H1 (cell line): ENCODE data around the gene UMPS. TPM values are rescaled to one million over a fixed set of nuclear protein-coding genes. Genes with fewer than 3 reads are reported as not detected.

Experiments
- CTCF ChIA-PET: fragments of 300-600 bp; sonication (Branson Sonifier 250); formaldehyde crosslinking; loops from one replicate; lab custom pipeline; 2021; ENCODE audit not compliant: partially characterized antibody; lab: Charles Lee
- POLR2A ChIA-PET: fragments of 300-600 bp; sonication (Branson Sonifier 250); formaldehyde crosslinking; loops from one replicate; lab custom pipeline; 2021; ENCODE audit warnings: inconsistent platforms; ENCODE audit not compliant: partially characterized antibody; lab: Charles Lee
- DNase-seq, 2 experiments: peaks; one replicate each; pipeline versions ENCODE4 v3.0.0 to v3.0.0-alpha.2; 2010 to 2022; ENCODE audit warnings: low spot score in 2 of 2, low read depth in 1 of 2, mixed read lengths in 1 of 2
- FAIRE-seq: peaks from 2 replicates; lab custom pipeline; 2011; peaks lifted over from hg19 to GRCh38; lab: Jason Lieb, UNC
- H2AFZ ChIP-seq: 2 replicates; pipeline ENCODE4 v1.8.1; 2012; ENCODE audit warnings: low read length, inconsistent platforms
- H2AK5ac ChIP-seq: 2 replicates; pipeline ENCODE4 v1.6.1; 2013; ENCODE audit warnings: low read depth, low read length
- H2BK120ac ChIP-seq: replicated peaks from 2 replicates; pipeline ENCODE3; 2013; ENCODE audit warnings: low read depth, low read length, inconsistent platforms
- H2BK12ac ChIP-seq: 2 replicates; pipeline ENCODE4 v1.6.1; 2013; ENCODE audit warnings: low read depth, low read length
- H2BK15ac ChIP-seq: 2 replicates; pipeline ENCODE4 v1.6.1; 2013; ENCODE audit warnings: low read length
- H2BK20ac ChIP-seq: 2 replicates; pipeline ENCODE4 v1.6.1; 2013; ENCODE audit warnings: low read length
- H2BK5ac ChIP-seq: 2 replicates; pipeline ENCODE4 v1.6.1; 2013; ENCODE audit warnings: low read depth, low read length
- H3K14ac ChIP-seq: 2 replicates; pipeline ENCODE4 v1.6.1; 2013; ENCODE audit warnings: inconsistent platforms; ENCODE audit not compliant: insufficient read length
- H3K18ac ChIP-seq: 2 replicates; pipeline ENCODE4 v1.6.1; 2013; ENCODE audit warnings: low read length; ENCODE audit errors: extremely low read depth
- H3K23ac ChIP-seq: 2 replicates; pipeline ENCODE4 v1.6.1; 2013; ENCODE audit warnings: inconsistent platforms; ENCODE audit not compliant: insufficient read length
- H3K23me2 ChIP-seq: 2 replicates; pipeline ENCODE4 v1.6.1; 2013; ENCODE audit warnings: low read depth, low read length
- H3K27ac ChIP-seq: 2 replicates; pipeline ENCODE4 v1.6.1; 2011; ENCODE audit warnings: low read depth, low read length, inconsistent platforms
- H3K27me3 ChIP-seq, 4 experiments: replicated peaks in 1 of 4; 1 replicate in 1 of 4; 2 replicates in 3 of 4; pipeline versions ENCODE4 v1.6.1 to v1.8.1; 2011 to 2013; ENCODE audit warnings: low read length in 3 of 4, mild to moderate bottlenecking in 3 of 4, inconsistent platforms in 2 of 4, mixed read lengths in 2 of 4, moderate library complexity in 1 of 4; ENCODE audit not compliant: control insufficient read depth in 3 of 4, insufficient read depth in 3 of 4; ENCODE audit errors: extremely low read depth in 1 of 4
- H3K36me3 ChIP-seq, 4 experiments: 2 replicates each; pipeline versions ENCODE4 v1.6.1 to v1.8.1; 2011 to 2013; ENCODE audit warnings: mild to moderate bottlenecking in 4 of 4, low read length in 3 of 4, moderate library complexity in 2 of 4, control low read depth in 1 of 4, inconsistent platforms in 1 of 4; ENCODE audit not compliant: insufficient read depth in 4 of 4, control insufficient read depth in 2 of 4
- H3K4ac ChIP-seq: replicated peaks from 2 replicates; pipeline ENCODE3; 2013; ENCODE audit warnings: low read length, low read depth, mixed read lengths, inconsistent platforms; ENCODE audit not compliant: insufficient read length
- H3K4me1 ChIP-seq, 4 experiments: replicated peaks in 1 of 4; 1 replicate in 1 of 4; 2 replicates in 3 of 4; pipeline versions ENCODE4 v1.6.1 to v1.8.1; 2011 to 2013; ENCODE audit warnings: low read length in 3 of 4, inconsistent platforms in 2 of 4, mixed read lengths in 1 of 4; ENCODE audit not compliant: insufficient read depth in 4 of 4, control insufficient read depth in 3 of 4
- H3K4me2 ChIP-seq, 2 experiments: 2 replicates each; pipeline versions ENCODE4 v1.6.1 to v1.8.1; 2011 to 2013; ENCODE audit warnings: low read depth in 2 of 2, low read length in 2 of 2, control low read depth in 1 of 2, inconsistent platforms in 1 of 2, mild to moderate bottlenecking in 1 of 2; ENCODE audit not compliant: insufficient read depth in 1 of 2
- H3K4me3 ChIP-seq, 4 experiments: fragments of 200-600, 300-600 bp in 1 of 4; sonication (generic), shearing (Covaris generic), sonication (Bioruptor Twin) in 1 of 4; 2 replicates each; pipeline versions ENCODE4 v1.5.1 to v1.8.1; 2011 to 2016; ENCODE audit warnings: low read length in 4 of 4, low read depth in 3 of 4, control low read depth in 2 of 4, inconsistent platforms in 2 of 4, mild to moderate bottlenecking in 2 of 4, mixed read lengths in 1 of 4, moderate library complexity in 1 of 4; ENCODE audit not compliant: insufficient read depth in 2 of 4; ENCODE audit errors: extremely low read depth in 1 of 4
- H3K56ac ChIP-seq: replicated peaks from 2 replicates; pipeline ENCODE3; 2013; ENCODE audit warnings: low read depth, mild to moderate bottlenecking, mixed read lengths, low read length, inconsistent platforms; ENCODE audit not compliant: insufficient read length
- H3K79me1 ChIP-seq: 2 replicates; pipeline ENCODE4 v1.6.1; 2013; ENCODE audit warnings: low read depth, low read length, control low read depth
- H3K79me2 ChIP-seq, 2 experiments: 2 replicates each; pipeline versions ENCODE4 v1.6.1 to v1.8.1; 2012 to 2013; ENCODE audit warnings: low read length in 2 of 2, mild to moderate bottlenecking in 2 of 2, inconsistent platforms in 1 of 2; ENCODE audit not compliant: insufficient read depth in 2 of 2, control insufficient read depth in 1 of 2
- H3K9ac ChIP-seq, 4 experiments: replicated peaks in 1 of 4; 1 replicate in 1 of 4; 2 replicates in 3 of 4; pipeline versions ENCODE4 v1.6.1 to v1.8.1; 2011 to 2013; ENCODE audit warnings: low read depth in 3 of 4, low read length in 3 of 4, control low read depth in 2 of 4, mild to moderate bottlenecking in 2 of 4, moderate library complexity in 2 of 4, inconsistent platforms in 1 of 4; ENCODE audit errors: extremely low read depth in 1 of 4
- H3K9me3 ChIP-seq, 2 experiments: 2 replicates each; pipeline versions ENCODE4 v1.6.1 to v1.8.1; 2012 to 2013; ENCODE audit warnings: mild to moderate bottlenecking in 2 of 2, moderate library complexity in 2 of 2, control low read depth in 1 of 2, inconsistent platforms in 1 of 2, low read depth in 1 of 2, low read length in 1 of 2, mixed read lengths in 1 of 2; ENCODE audit not compliant: insufficient read depth in 2 of 2
- H4K20me1 ChIP-seq, 2 experiments: replicated peaks in 1 of 2; 2 replicates each; pipeline versions ENCODE3 to v1.8.1; 2011 to 2013; ENCODE audit warnings: inconsistent platforms in 2 of 2, low read length in 2 of 2, mild to moderate bottlenecking in 1 of 2; ENCODE audit not compliant: insufficient read depth in 2 of 2, control insufficient read depth in 1 of 2
- H4K5ac ChIP-seq: 2 replicates; pipeline ENCODE4 v1.6.1; 2013; ENCODE audit warnings: low read length, low read depth, mixed read lengths, inconsistent platforms; ENCODE audit not compliant: insufficient read length
- H4K8ac ChIP-seq: 2 replicates; pipeline ENCODE4 v1.8.0; 2013; ENCODE audit warnings: mild to moderate bottlenecking, moderate library complexity, low read length, inconsistent platforms; ENCODE audit not compliant: insufficient read depth; ENCODE audit errors: extremely low read depth
- H4K91ac ChIP-seq: replicated peaks from 2 replicates; pipeline ENCODE3; 2013; ENCODE audit warnings: low read length, mixed read lengths, inconsistent platforms; ENCODE audit not compliant: insufficient read length
- BACH1 ChIP-seq: IDR thresholded peaks from 2 replicates; pipeline ENCODE4 v1.6.1; 2012; ENCODE audit warnings: low read length, improper control_type of control experiment
- BCL11A ChIP-seq, 2 experiments: IDR thresholded peaks; one replicate each; pipeline ENCODE4 v1.6.1; 2011; ENCODE audit warnings: low read depth in 2 of 2, low read length in 2 of 2, mild to moderate bottlenecking in 2 of 2
- CBX5 ChIP-seq: fragments of 300-800, 300-1000 bp; sonication (generic); IDR thresholded peaks from 2 replicates; pipeline ENCODE4 v1.7.1; 2016; ENCODE audit warnings: antibody characterized with exemption, low read length, low read depth
- CBX8 ChIP-seq: fragments of 300-800, 300-1000 bp; sonication (generic); IDR thresholded peaks from 2 replicates; pipeline ENCODE4 v1.7.1; 2016; ENCODE audit warnings: low read depth, low read length, borderline replicate concordance
- MAFK ChIP-seq: IDR thresholded peaks from 2 replicates; pipeline ENCODE4 v1.6.1; 2012; ENCODE audit warnings: low read depth, mild to moderate bottlenecking, improper control_type of control experiment, low read length
- MAX ChIP-seq: IDR thresholded peaks from 2 replicates; pipeline ENCODE4 v1.6.1; 2012; ENCODE audit warnings: inconsistent platforms
- POU5F1 ChIP-seq: IDR thresholded peaks from 2 replicates; pipeline ENCODE4 v1.6.1; 2011; ENCODE audit warnings: low read depth, mild to moderate bottlenecking, low read length, moderate library complexity
- WGBS, 2 experiments: shearing (Covaris generic) in 1 of 2; methylation state at CpG; one replicate each; pipeline versions ENCODE4 v1.1.6 to v1.1.7; 2013 to 2015; ENCODE audit warnings: low lambda C conversion rate in 2 of 2, mixed read lengths in 2 of 2, inconsistent platforms in 1 of 2, low coverage in 1 of 2, missing lambda C conversion rate in 1 of 2; ENCODE audit not compliant: insufficient replicate concordance in 2 of 2, insufficient coverage in 1 of 2, insufficient read length in 1 of 2; ENCODE audit errors: extremely low coverage in 1 of 2, missing lambda C conversion rate in 1 of 2; 5-methylcytosine and 5-hydroxymethylcytosine counted together
- polyA plus RNA-seq, 7 experiments: library from polyadenylated mRNA; depleted of rRNA in 3 of 7; stranded (reverse) in 5 of 7; unstranded in 2 of 7; fragments of >200 nt in 5 of 7; fragments of 200-250 nt in 2 of 7; gene quantifications; 1 replicate in 5 of 7; 2 replicates in 1 of 7; 4 replicates in 1 of 7; pipeline versions ENCODE4 v1.2.1 to v1.2.3, GENCODE V29; 2011 to 2013; ENCODE audit warnings: missing spikeins in 2 of 7, mixed read lengths in 2 of 7
- total RNA-seq: library from RNA; stranded (reverse); fragmentation: NEBNext Ultra II Directional; extraction: Animal tissue kit (Norgen Biotek cat#: 25700); gene quantifications from 2 replicates; pipeline ENCODE4 v1.2.1, GENCODE V29; 2021

UMPS gene
- total and polyA plus RNA-seq, 2 of the 8 experiments (the other 6 are each of a cell fraction or from before 2014, with no cell fraction given) = 32.8 to 59.0 TPM

- CTCF ChIA-PET = interaction anchor here (0.6 kb wide), 2 partner anchors 20 to 35 kb away, joined by 3 read pairs; no protein-coding TSS in a partner anchor
- H2BK120ac ChIP-seq = no peak overlapping the region
- WGBS, 2 experiments = 38% methylated on average over 2 of the region's 5 CpGs; no CpG with 5 or more reads in 1 of the 2 experiments
Observed at GRCh38 chr3:124751501-124751900, 21.2 kb downstream of the UMPS start.

More at GRCh38 chr3:124751501-124751900, 21.2 kb downstream of the UMPS start:
- Histone ChIP-seq H4K91ac (no peak overlapping the region), H3K27me3 (no peaks in the 10 kb centered on the region), H3K27ac (no peak overlapping the region), H3K56ac (no peak overlapping the region), H3K4me1 (peaks cover 0 to 3% (median 1%) of the 10 kb centered on the region in 4 experiments; a peak in 3 of 7 replicates), H3K23me2 (no peaks in the 10 kb centered on the region), H3K23ac (no peak overlapping the region), H4K20me1 (no peaks in the 10 kb centered on the region), H2BK12ac (no peak overlapping the region), H2BK15ac (no peak overlapping the region), H2AK5ac (no peak overlapping the region), H3K4me3 (no peak overlapping the region), H3K36me3 (peaks cover 0 to 7% (median 0%) of the 10 kb centered on the region in 4 experiments; a peak in 2 of 8 replicates), H3K9ac (no peak overlapping the region), H3K14ac (no peak overlapping the region), H3K79me2 (no peaks in the 10 kb centered on the region), H3K9me3 (no peaks in the 10 kb centered on the region), H3K4me2 (no peak overlapping the region), H4K8ac (no peak overlapping the region), H3K4ac (no peak overlapping the region), H3K79me1 (no peaks in the 10 kb centered on the region)
- POLR2A ChIA-PET = interaction anchor here (1.4 kb wide), 1 partner anchor 12 kb away, joined by 4 read pairs; no protein-coding TSS in a partner anchor
- DNase-seq = no peak
- TF ChIP-seq BCL11A (IDR thresholded peaks at IDR 0.05; ENCODE audit: low read depth in 2 of 2, low read length in 2 of 2) (no peak), MAFK (no peak), BACH1 (no peak), MAX (no peak), CBX5 (no peak), POU5F1 (no peak), CBX8 (no peak)
- TF ChIP-seq, all 59 proteins: peak for 0
- Histone ChIP-seq H2AFZ (no peak overlapping the region), H3K18ac (no peak overlapping the region), H4K5ac (no peak overlapping the region), H2BK5ac (no peak overlapping the region), H2BK20ac (no peak overlapping the region)
- FAIRE-seq = no peak
